Lung microvascular endothelial cell (primary cell): ENCODE measurements around the gene DGKQ. TPM values are rescaled to one million over a fixed set of nuclear protein-coding genes. Genes with fewer than 3 reads are reported as not detected.
A peak's percentile ranks its signal among the peaks of the same experiment; 100 is the strongest.

ENCODE experiments used
- DNase-seq, 2 donors: peaks; one replicate each; pipeline versions ENCODE4 v3.0.0 to v3.0.0-alpha.2; 2010; ENCODE audit warnings: low read depth in 2 of 2
- total RNA-seq: library from RNA; depleted of rRNA; stranded (reverse); fragments of >200 nt; gene quantifications from 2 replicates; pipeline ENCODE4 v1.2.1, GENCODE V29; 2014

The DGKQ gene
- total RNA-seq, 1 donor from 2014 or later: 18.3 TPM

- DNase-seq: no peak
These were observed 22.9 kb upstream of the DGKQ start for GRCh38 chr4:996030-996996.

GRCh38 chr4:995311-996026 lies 22.1 kb upstream of the DGKQ start:
- DNase-seq: no peak

- DNase-seq: no peak
These were observed 20.0 kb upstream of the DGKQ start, which contains the start of gene SLC26A1 for GRCh38 chr4:993111-994029. Gene SLC26A1, minus strand, starts transcription at chr4:993404. Its CDS starts 1,701 bp downstream, at chr4:991703.

- peak; percentile 90 to 96 for DNase-seq
These were observed 19.1 kb upstream of the DGKQ start for GRCh38 chr4:992297-993110.

GRCh38 chr4:991451-992296 lies 18.3 kb upstream of the DGKQ start:
- no peak for DNase-seq

- no peak for DNase-seq
These were observed 17.5 kb upstream of the DGKQ start for GRCh38 chr4:990746-991367.

GRCh38 chr4:989722-990471 lies 16.5 kb upstream of the DGKQ start:
- no peak for DNase-seq

GRCh38 chr4:988726-989721 lies 15.7 kb upstream of the DGKQ start:
- DNase-seq: no peak

- peak in 1 of 2 donors; percentile 45 for DNase-seq
These were observed 14.5 kb upstream of the DGKQ start for GRCh38 chr4:987624-988513.

- peak; percentile 77 to 86 for DNase-seq
These were observed 13.7 kb upstream of the DGKQ start, which contains the start of gene IDUA for GRCh38 chr4:986879-987623. Gene IDUA, plus strand, starts transcription at chr4:987044. Its CDS starts 41 bp downstream, at chr4:987085.

- no peak for DNase-seq
These were observed 13.1 kb upstream of the DGKQ start for GRCh38 chr4:986428-986878.

GRCh38 chr4:985123-985830 lies 11.9 kb upstream of the DGKQ start:
- DNase-seq: no peak

- DNase-seq: no peak
These were observed 11.1 kb upstream of the DGKQ start for GRCh38 chr4:984336-985054.

GRCh38 chr4:982814-983213 lies 9.4 kb upstream of the DGKQ start:
- DNase-seq: no peak
